ENCODE results near the gene DAPK1. TPM values are rescaled to one million over a fixed set of nuclear protein-coding genes. Genes with fewer than 3 reads are reported as not detected.

DAPK1 gene
- total RNA-seq, 1 experiment from 2014 or later: not detected

- Histone ChIP-seq H4K20me1 (ENCODE audit: insufficient read depth, low read depth, low read length) (no peaks in the 10 kb centered on the region), H3K27me3 (ENCODE audit: low read length) (no peaks in the 10 kb centered on the region), H3K9me2 (replicated peaks; ENCODE audit: insufficient read depth, low read length) (no peaks in the 10 kb centered on the region), H3K4me3 (ENCODE audit: low read length) (no peak overlapping the region), H3K9ac (ENCODE audit: low read length) (no peak overlapping the region), H3K27ac (ENCODE audit: low read length) (no peak overlapping the region), H3K4me2 (ENCODE audit: low read depth, low read length, poor library complexity, severe bottlenecking) (no peak overlapping the region), H3K36me3 (ENCODE audit: insufficient read depth, low read length) (no peaks in the 10 kb centered on the region), H3K79me2 (ENCODE audit: low read length) (no peaks in the 10 kb centered on the region), H3K4me1 (ENCODE audit: low read length) (no peaks in the 10 kb centered on the region), H3K9me3 (ENCODE audit: low read length) (no peaks in the 10 kb centered on the region), H2AFZ (ENCODE audit: low read length) (no peak overlapping the region)
- no peak for DNase-seq
These were observed 220.6 kb downstream of the DAPK1 start for GRCh38 chr9:87718231-87718630.

GRCh38 chr9:87718852-87719612 lies 221.4 kb downstream of the DAPK1 start:
- no peaks in the 10 kb centered on the region for H3K79me2 ChIP-seq (ENCODE audit: low read length)
- H3K9ac ChIP-seq (ENCODE audit: low read length): no peak overlapping the region
- H3K4me3 ChIP-seq (ENCODE audit: low read length): no peak overlapping the region
- no peaks in the 10 kb centered on the region for H4K20me1 ChIP-seq (ENCODE audit: insufficient read depth, low read depth, low read length)
- H3K27ac ChIP-seq (ENCODE audit: low read length): no peak overlapping the region
- no peaks in the 10 kb centered on the region for H3K4me1 ChIP-seq (ENCODE audit: low read length)
- H3K27me3 ChIP-seq (ENCODE audit: low read length): no peaks in the 10 kb centered on the region
- H3K4me2 ChIP-seq (ENCODE audit: low read depth, low read length, poor library complexity, severe bottlenecking): no peak overlapping the region
- H3K9me2 ChIP-seq (replicated peaks; ENCODE audit: insufficient read depth, low read length): no peaks in the 10 kb centered on the region
- DNase-seq: no peak
- no peaks in the 10 kb centered on the region for H3K9me3 ChIP-seq (ENCODE audit: low read length)
- no peaks in the 10 kb centered on the region for H3K36me3 ChIP-seq (ENCODE audit: insufficient read depth, low read length)
- H2AFZ ChIP-seq (ENCODE audit: low read length): no peak overlapping the region

- H3K4me3 ChIP-seq (ENCODE audit: low read length): no peak overlapping the region
- H3K79me2 ChIP-seq (ENCODE audit: low read length): no peaks in the 10 kb centered on the region
- H4K20me1 ChIP-seq (ENCODE audit: insufficient read depth, low read depth, low read length): no peaks in the 10 kb centered on the region
- H3K27ac ChIP-seq (ENCODE audit: low read length): no peak overlapping the region
- no peaks in the 10 kb centered on the region for H3K27me3 ChIP-seq (ENCODE audit: low read length)
- DNase-seq: no peak
- H3K4me2 ChIP-seq (ENCODE audit: low read depth, low read length, poor library complexity, severe bottlenecking): no peak overlapping the region
- no peaks in the 10 kb centered on the region for H3K9me2 ChIP-seq (replicated peaks; ENCODE audit: insufficient read depth, low read length)
- H3K36me3 ChIP-seq (ENCODE audit: insufficient read depth, low read length): no peaks in the 10 kb centered on the region
- no peaks in the 10 kb centered on the region for H3K4me1 ChIP-seq (ENCODE audit: low read length)
- H2AFZ ChIP-seq (ENCODE audit: low read length): no peak overlapping the region
- H3K9ac ChIP-seq (ENCODE audit: low read length): no peak overlapping the region
- no peaks in the 10 kb centered on the region for H3K9me3 ChIP-seq (ENCODE audit: low read length)
These were observed 222.5 kb downstream of the DAPK1 start for GRCh38 chr9:87720173-87720572.

GRCh38 chr9:87722393-87723088 lies 224.9 kb downstream of the DAPK1 start:
- H3K9ac ChIP-seq (ENCODE audit: low read length): no peak overlapping the region
- H3K4me1 ChIP-seq (ENCODE audit: low read length): no peaks in the 10 kb centered on the region
- no peak overlapping the region for H2AFZ ChIP-seq (ENCODE audit: low read length)
- no peak overlapping the region for H3K27ac ChIP-seq (ENCODE audit: low read length)
- H3K79me2 ChIP-seq (ENCODE audit: low read length): no peaks in the 10 kb centered on the region
- H3K36me3 ChIP-seq (ENCODE audit: insufficient read depth, low read length): no peaks in the 10 kb centered on the region
- no peak overlapping the region for H3K4me2 ChIP-seq (ENCODE audit: low read depth, low read length, poor library complexity, severe bottlenecking)
- no peaks in the 10 kb centered on the region for H3K27me3 ChIP-seq (ENCODE audit: low read length)
- no peak for DNase-seq
- H4K20me1 ChIP-seq (ENCODE audit: insufficient read depth, low read depth, low read length): no peaks in the 10 kb centered on the region
- H3K9me2 ChIP-seq (replicated peaks; ENCODE audit: insufficient read depth, low read length): no peaks in the 10 kb centered on the region
- no peak overlapping the region for H3K4me3 ChIP-seq (ENCODE audit: low read length)
- H3K9me3 ChIP-seq (ENCODE audit: low read length): no peaks in the 10 kb centered on the region

- no peak overlapping the region for H3K27ac ChIP-seq (ENCODE audit: low read length)
- no peaks in the 10 kb centered on the region for H3K9me2 ChIP-seq (replicated peaks; ENCODE audit: insufficient read depth, low read length)
- no peak for DNase-seq
- no peaks in the 10 kb centered on the region for H3K36me3 ChIP-seq (ENCODE audit: insufficient read depth, low read length)
- no peaks in the 10 kb centered on the region for H3K79me2 ChIP-seq (ENCODE audit: low read length)
- no peak overlapping the region for H2AFZ ChIP-seq (ENCODE audit: low read length)
- H3K4me2 ChIP-seq (ENCODE audit: low read depth, low read length, poor library complexity, severe bottlenecking): no peak overlapping the region
- no peaks in the 10 kb centered on the region for H3K9me3 ChIP-seq (ENCODE audit: low read length)
- H4K20me1 ChIP-seq (ENCODE audit: insufficient read depth, low read depth, low read length): no peaks in the 10 kb centered on the region
- no peaks in the 10 kb centered on the region for H3K27me3 ChIP-seq (ENCODE audit: low read length)
- H3K4me3 ChIP-seq (ENCODE audit: low read length): no peak overlapping the region
- H3K9ac ChIP-seq (ENCODE audit: low read length): no peak overlapping the region
- no peaks in the 10 kb centered on the region for H3K4me1 ChIP-seq (ENCODE audit: low read length)
These were observed 227.8 kb downstream of the DAPK1 start for GRCh38 chr9:87725356-87725899.

GRCh38 chr9:87725900-87726709 lies 228.4 kb downstream of the DAPK1 start, which contains the start of gene CTSL:
TSS of gene CTSL (plus strand) at chr9:87726119. CDS start at chr9:87727604, 1,485 bp downstream.
- H4K20me1 ChIP-seq (ENCODE audit: insufficient read depth, low read depth, low read length): no peaks in the 10 kb centered on the region
- no peaks in the 10 kb centered on the region for H3K9me3 ChIP-seq (ENCODE audit: low read length)
- no peak within 1 kb of the TSS for H3K27ac ChIP-seq (ENCODE audit: low read length)
- H3K79me2 ChIP-seq (ENCODE audit: low read length): no peaks in the 10 kb centered on the region
- no peak for DNase-seq
- H3K4me2 ChIP-seq (ENCODE audit: low read depth, low read length, poor library complexity, severe bottlenecking): no peak within 1 kb of the TSS
- no peaks in the 10 kb centered on the region for H3K9me2 ChIP-seq (replicated peaks; ENCODE audit: insufficient read depth, low read length)
- H3K27me3 ChIP-seq (ENCODE audit: low read length): no peaks in the 10 kb centered on the region
- no peak within 1 kb of the TSS for H3K9ac ChIP-seq (ENCODE audit: low read length)
- H3K4me1 ChIP-seq (ENCODE audit: low read length): no peaks in the 10 kb centered on the region
- no peaks in the 10 kb centered on the region for H3K36me3 ChIP-seq (ENCODE audit: insufficient read depth, low read length)
- H2AFZ ChIP-seq (ENCODE audit: low read length): no peak within 1 kb of the TSS
- H3K4me3 ChIP-seq (ENCODE audit: low read length): no peak within 1 kb of the TSS

GRCh38 chr9:87729246-87729645 lies 231.6 kb downstream of the DAPK1 start:
- Histone ChIP-seq H4K20me1 (ENCODE audit: insufficient read depth, low read depth, low read length) (no peaks in the 10 kb centered on the region), H3K79me2 (ENCODE audit: low read length) (no peaks in the 10 kb centered on the region), H3K27me3 (ENCODE audit: low read length) (no peaks in the 10 kb centered on the region), H2AFZ (ENCODE audit: low read length) (no peak overlapping the region), H3K9ac (ENCODE audit: low read length) (no peak overlapping the region), H3K4me3 (ENCODE audit: low read length) (no peak overlapping the region), H3K4me1 (ENCODE audit: low read length) (no peaks in the 10 kb centered on the region), H3K9me2 (replicated peaks; ENCODE audit: insufficient read depth, low read length) (no peaks in the 10 kb centered on the region), H3K27ac (ENCODE audit: low read length) (no peak overlapping the region), H3K36me3 (ENCODE audit: insufficient read depth, low read length) (no peaks in the 10 kb centered on the region), H3K4me2 (ENCODE audit: low read depth, low read length, poor library complexity, severe bottlenecking) (no peak overlapping the region), H3K9me3 (ENCODE audit: low read length) (no peaks in the 10 kb centered on the region)
- no peak for DNase-seq

GRCh38 chr9:87731321-87731720 lies 233.7 kb downstream of the DAPK1 start:
- no peak for DNase-seq
- H3K4me1 ChIP-seq (ENCODE audit: low read length): no peaks in the 10 kb centered on the region

More at GRCh38 chr9:87731321-87731720, 233.7 kb downstream of the DAPK1 start:
- H4K20me1 ChIP-seq (ENCODE audit: insufficient read depth, low read depth, low read length): no peaks in the 10 kb centered on the region
- no peak overlapping the region for H3K4me2 ChIP-seq (ENCODE audit: low read depth, low read length, poor library complexity, severe bottlenecking)
- no peak overlapping the region for H2AFZ ChIP-seq (ENCODE audit: low read length)
- no peaks in the 10 kb centered on the region for H3K79me2 ChIP-seq (ENCODE audit: low read length)
- no peak overlapping the region for H3K9ac ChIP-seq (ENCODE audit: low read length)
- no peaks in the 10 kb centered on the region for H3K36me3 ChIP-seq (ENCODE audit: insufficient read depth, low read length)
- H3K27me3 ChIP-seq (ENCODE audit: low read length): no peaks in the 10 kb centered on the region
- no peaks in the 10 kb centered on the region for H3K9me2 ChIP-seq (replicated peaks; ENCODE audit: insufficient read depth, low read length)
- H3K9me3 ChIP-seq (ENCODE audit: low read length): no peaks in the 10 kb centered on the region
- no peak overlapping the region for H3K4me3 ChIP-seq (ENCODE audit: low read length)
- H3K27ac ChIP-seq (ENCODE audit: low read length): no peak overlapping the region

All from Karpas-422 (cell line).